ENCODE measurements around the gene DNAJC6.

GRCh38 chr1:65281846-65282245, 27.5 kb upstream of the DNAJC6 start:
- no peak for TF ChIP-seq CTCF (conservative IDR thresholded peaks at IDR 0.05; ENCODE audit: low read length)
- TF ChIP-seq EZH2phosphoT487 (IDR thresholded peaks at IDR 0.05; ENCODE audit: borderline replicate concordance) = no peak
